T1000 (cell line): ENCODE results near the gene SMAD3.

ENCODE experiments used
- DNase-seq: peaks from one replicate; lab custom pipeline; 2025; ENCODE audit warnings: mixed read lengths; lab: John Stamatoyannopoulos, UW

The SMAD3 gene

GRCh38 chr15:67080900-67081431 is 15.6 kb downstream of the SMAD3 start:
- DNase-seq = no peak

- DNase-seq = no peak
Observed at GRCh38 chr15:67082007-67082536, 16.7 kb downstream of the SMAD3 start.

GRCh38 chr15:67083135-67083762 is 17.8 kb downstream of the SMAD3 start:
- DNase-seq = no peak

- DNase-seq = no peak
Observed at GRCh38 chr15:67084561-67084960, 19.2 kb downstream of the SMAD3 start.

GRCh38 chr15:67085237-67085817 is 19.9 kb downstream of the SMAD3 start:
- DNase-seq = no peak

- no peak for DNase-seq
Observed at GRCh38 chr15:67085818-67086636, 20.6 kb downstream of the SMAD3 start.

- no peak for DNase-seq
Observed at GRCh38 chr15:67086637-67086914, 21.2 kb downstream of the SMAD3 start.

GRCh38 chr15:67087507-67088172 is 22.2 kb downstream of the SMAD3 start:
- DNase-seq = no peak

- no peak for DNase-seq
Observed at GRCh38 chr15:67089217-67090193, 24.1 kb downstream of the SMAD3 start.

GRCh38 chr15:67090297-67091070 is 25.1 kb downstream of the SMAD3 start:
- DNase-seq = no peak

GRCh38 chr15:67091071-67091979 is 25.9 kb downstream of the SMAD3 start:
- DNase-seq = peak; percentile 82

- DNase-seq = no peak
Observed at GRCh38 chr15:67091980-67092677, 26.7 kb downstream of the SMAD3 start.

GRCh38 chr15:67092752-67093503 is 27.5 kb downstream of the SMAD3 start:
- DNase-seq = no peak

- DNase-seq = no peak
Observed at GRCh38 chr15:67093504-67093862, 28.1 kb downstream of the SMAD3 start.

GRCh38 chr15:67094001-67094826 is 28.8 kb downstream of the SMAD3 start:
- no peak for DNase-seq

- DNase-seq = no peak
Observed at GRCh38 chr15:67095912-67096311, 30.5 kb downstream of the SMAD3 start.
